ENCODE data around the gene LTA4H.

Gene LTA4H

GRCh38 chr12:95998611-95999286, 36.6 kb downstream of the LTA4H start:
- TF ChIP-seq CTCF (IDR thresholded peaks at IDR 0.05; ENCODE audit: insufficient read depth, low read length, missing control alignments), result peak; percentile 61
- H3K4me3 ChIP-seq (ENCODE audit: low read depth, low read length), result no peak overlapping the region
- no peak for DNase-seq (ENCODE audit: low read depth, low spot score)
- POLR2A ChIA-PET, result no interaction called here
- CTCF ChIA-PET, result interaction anchor here (0.7 to 4.8 kb wide), 36 partner anchors 9 to 517 kb away, joined by 3 to 72 read pairs (median 5); partner anchors contain the start of genes AMDHD1 and CCDC38

- DNase-seq (ENCODE audit: low read depth, low spot score), result no peak
- CTCF ChIA-PET, result interaction anchor here (0.7 to 4.8 kb wide), 34 partner anchors 9 to 518 kb away, joined by 3 to 72 read pairs (median 6); partner anchors contain the start of genes AMDHD1 and CCDC38
- TF ChIP-seq CTCF (IDR thresholded peaks at IDR 0.05; ENCODE audit: insufficient read depth, low read length, missing control alignments), result no peak
- H3K4me3 ChIP-seq (ENCODE audit: low read depth, low read length), result no peak overlapping the region
- POLR2A ChIA-PET, result no interaction called here
These were observed 37.4 kb downstream of the LTA4H start for GRCh38 chr12:95997911-95998510.

GRCh38 chr12:95997276-95997675, 38.1 kb downstream of the LTA4H start:
- ChIA-PET POLR2A (no interaction called here), CTCF (interaction anchor here (1.5 to 4.8 kb wide), 6 partner anchors 10 to 416 kb away, joined by 4 to 72 read pairs (median 11); no protein-coding TSS in a partner anchor)
- TF ChIP-seq CTCF (IDR thresholded peaks at IDR 0.05; ENCODE audit: insufficient read depth, low read length, missing control alignments), result no peak
- H3K4me3 ChIP-seq (ENCODE audit: low read depth, low read length), result no peak overlapping the region
- DNase-seq (ENCODE audit: low read depth, low spot score), result no peak

- ChIA-PET CTCF (interaction anchor here (1.1 to 4.8 kb wide), 6 partner anchors 10 to 171 kb away, joined by 3 to 72 read pairs (median 4); no protein-coding TSS in a partner anchor), POLR2A (no interaction called here)
- no peak for DNase-seq (ENCODE audit: low read depth, low spot score)
- no peak for TF ChIP-seq CTCF (IDR thresholded peaks at IDR 0.05; ENCODE audit: insufficient read depth, low read length, missing control alignments)
- H3K4me3 ChIP-seq (ENCODE audit: low read depth, low read length), result no peak within 1 kb of the TSS
These were observed 39.2 kb downstream of the LTA4H start, which contains the start of gene HAL for GRCh38 chr12:95996034-95996658. HAL (minus strand) TSS chr12:95996344; CDS start chr12:95995910, 434 bp downstream.

GRCh38 chr12:95995238-95996031, 40.0 kb downstream of the LTA4H start:
- ChIA-PET POLR2A (no interaction called here), CTCF (interaction anchor here (1.1 to 4.4 kb wide), 5 partner anchors 9 to 170 kb away, joined by 3 to 23 read pairs (median 4); no protein-coding TSS in a partner anchor)
- no peak for DNase-seq (ENCODE audit: low read depth, low spot score)
- no peak for TF ChIP-seq CTCF (IDR thresholded peaks at IDR 0.05; ENCODE audit: insufficient read depth, low read length, missing control alignments)
- no peak overlapping the region for H3K4me3 ChIP-seq (ENCODE audit: low read depth, low read length)
